Astrocyte of the spinal cord (primary cell): ENCODE results near the gene WDR45B.

Experiments
- DNase-seq: peaks from one replicate; pipeline ENCODE4 v3.0.0; 2011; ENCODE audit warnings: low read depth, low spot score
- H3K4me3 ChIP-seq: 2 replicates; pipeline ENCODE4 v1.5.1; 2011; ENCODE audit warnings: low read depth, mild to moderate bottlenecking, low read length, moderate library complexity
- CTCF ChIP-seq: IDR thresholded peaks from 2 replicates; pipeline ENCODE4 v1.5.1; 2012; ENCODE audit warnings: low read depth, mild to moderate bottlenecking, low read length, inconsistent platforms
- in situ Hi-C: cut with HindIII; loops from 2 replicates; pipeline ENCODE4 v1.10.0; 2017; ENCODE audit warnings: low sequenced_read_pairs

The WDR45B gene

DNA sequence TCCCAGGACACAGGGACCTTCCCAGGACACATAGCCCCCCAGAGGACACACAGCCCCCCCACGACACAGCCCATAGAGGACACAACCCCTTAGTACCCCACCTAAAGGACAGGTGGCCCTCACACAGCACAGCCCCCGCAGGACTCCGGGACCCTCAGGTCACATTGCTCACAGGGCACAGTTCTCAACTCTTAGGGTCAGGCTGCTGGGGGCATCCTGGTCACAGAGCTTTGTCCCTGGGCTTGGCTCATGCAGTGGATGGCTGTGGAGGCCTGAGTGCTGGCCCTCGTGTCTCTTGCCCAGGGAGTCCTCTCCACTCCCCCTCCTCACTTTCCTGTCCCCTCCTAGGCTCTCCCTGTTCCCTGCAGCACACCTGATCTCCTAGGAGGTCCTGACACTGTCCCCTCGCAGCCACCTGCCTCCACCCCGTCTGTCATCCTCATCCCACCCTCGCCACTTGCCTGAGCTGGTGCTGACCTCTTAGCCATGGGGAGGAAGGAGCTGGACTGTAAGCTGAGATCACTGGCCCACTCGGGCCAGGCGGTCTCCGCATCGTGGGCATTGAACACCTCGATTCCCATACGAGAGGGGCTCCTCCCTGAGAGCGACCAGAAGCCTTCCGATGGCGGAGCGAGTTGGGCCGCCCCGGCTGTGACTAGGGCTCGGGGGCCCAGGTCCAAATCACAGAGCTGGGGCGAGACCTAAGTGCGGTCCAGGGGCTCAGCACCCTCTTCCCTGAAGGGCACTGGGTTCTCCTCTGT is 1.4 kb upstream of the WDR45B start:
- in situ Hi-C loops, result no loop called here
- TF ChIP-seq CTCF, result no peak
- DNase-seq, result no peak
- no peak overlapping the region for H3K4me3 ChIP-seq

DNA sequence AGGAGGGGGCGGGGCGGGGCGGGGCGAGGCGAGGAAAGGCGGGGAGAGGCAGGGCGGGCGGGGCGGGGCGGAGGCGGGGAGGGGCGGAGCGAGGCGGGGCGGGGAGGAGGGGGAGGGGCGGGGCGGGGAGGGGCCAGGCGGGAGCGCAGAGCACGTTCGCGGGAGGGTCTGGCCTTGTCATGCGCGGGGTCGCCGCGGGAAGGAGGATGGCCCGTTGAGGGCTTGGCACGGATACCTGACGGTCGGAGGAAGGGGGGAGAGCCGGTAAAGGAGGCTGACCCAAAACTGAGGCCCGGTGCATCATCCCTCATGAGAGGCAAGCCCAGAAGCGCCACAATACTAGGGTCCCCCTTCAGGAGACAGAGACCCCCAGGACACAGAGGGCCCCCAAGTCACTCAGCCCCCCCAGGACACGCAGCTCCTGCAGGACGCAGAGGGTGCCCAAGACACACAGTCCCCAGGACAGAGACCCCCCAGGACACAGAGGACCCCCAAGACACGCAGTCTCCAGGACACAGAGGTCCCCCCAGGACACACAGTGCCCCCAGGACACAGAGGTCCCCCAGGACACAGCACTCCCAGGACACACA is 593 bp upstream of the WDR45B start:
- TF ChIP-seq CTCF, result no peak
- peak overlapping the region; percentile 47 for H3K4me3 ChIP-seq
- in situ Hi-C loops, result no loop called here
- no peak for DNase-seq

DNA sequence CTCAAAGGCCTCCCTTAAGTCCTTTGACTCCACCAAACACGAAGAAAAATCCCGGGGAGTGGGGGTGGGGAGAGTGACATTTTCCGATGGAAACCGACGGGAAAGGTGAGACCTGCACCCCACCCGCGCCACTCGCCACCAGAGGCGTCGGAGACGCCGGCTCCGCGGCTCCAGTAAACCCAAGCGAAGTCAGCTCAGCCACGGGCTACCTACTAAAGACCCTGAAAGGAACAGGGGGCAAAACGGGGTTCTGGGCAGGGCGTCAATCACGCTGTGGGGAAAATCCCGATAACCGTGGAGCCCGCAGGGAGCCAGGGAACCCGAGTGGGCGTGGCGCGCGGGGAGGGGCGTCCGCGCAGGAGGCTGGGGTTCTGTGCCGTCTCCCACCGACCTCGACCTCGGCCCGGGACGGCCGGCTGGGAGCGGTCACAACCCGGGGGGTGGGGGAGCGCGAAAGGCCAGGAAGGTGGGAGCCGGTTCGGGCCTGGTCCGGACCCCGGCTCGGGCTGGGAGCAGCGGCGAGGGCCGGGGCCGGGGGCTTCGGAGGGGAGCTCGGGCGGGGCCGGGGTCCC is 565 bp downstream of the WDR45B start:
- in situ Hi-C loops, result no loop called here
- peak; percentile 30 for TF ChIP-seq CTCF
- H3K4me3 ChIP-seq, result peak overlapping the region; percentile 92
- no peak for DNase-seq

- in situ Hi-C loops, result no loop called here
- H3K4me3 ChIP-seq, result no peak overlapping the region
- no peak for TF ChIP-seq CTCF
- DNase-seq, result no peak
Observed at GRCh38 chr17:82645516-82645915, 2.7 kb downstream of the WDR45B start.

DNA sequence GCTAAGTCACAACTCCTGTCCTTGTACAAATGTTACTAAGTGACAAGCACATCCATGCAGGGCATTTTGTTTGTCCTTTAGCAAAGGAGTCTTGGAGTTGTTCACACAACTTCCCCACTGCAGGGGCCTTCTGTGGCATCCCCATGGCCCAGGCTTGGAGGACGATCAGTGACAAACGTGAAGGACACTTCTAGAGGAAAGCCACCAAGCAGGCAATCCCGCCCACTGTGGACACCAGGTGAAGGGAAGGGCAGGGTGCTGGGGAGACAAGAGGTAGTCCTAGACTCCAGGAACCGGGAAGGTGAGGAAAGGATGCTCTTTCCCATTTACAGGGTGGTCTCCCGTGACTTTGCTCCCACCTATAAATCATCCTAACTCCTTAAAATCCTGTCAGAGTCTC is 4.1 kb downstream of the WDR45B start:
- no peak for TF ChIP-seq CTCF
- no peak for DNase-seq
- in situ Hi-C loops, result no loop called here
- no peak overlapping the region for H3K4me3 ChIP-seq

DNA sequence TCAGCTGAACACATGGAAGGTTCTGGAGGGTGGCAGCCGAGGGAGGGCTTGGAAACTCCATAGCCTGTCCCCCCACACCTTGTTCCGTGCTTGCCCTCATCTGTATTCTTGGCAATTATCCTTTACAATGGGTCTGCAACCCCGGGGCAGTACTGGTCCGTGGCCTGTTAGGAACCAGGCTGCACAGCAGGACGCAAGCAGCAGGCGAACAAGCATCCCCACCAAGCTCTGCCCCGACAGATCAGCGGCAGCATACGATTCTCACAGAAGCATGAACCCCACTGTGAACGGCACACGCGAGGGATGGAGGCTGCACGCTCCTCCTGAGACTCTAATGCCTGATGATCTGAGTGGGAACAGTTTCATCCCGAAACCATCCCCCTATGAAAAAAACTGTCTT is 6.2 kb downstream of the WDR45B start:
- in situ Hi-C loops, result no loop called here
- H3K4me3 ChIP-seq, result no peak overlapping the region
- no peak for TF ChIP-seq CTCF
- DNase-seq, result no peak
